ENCODE measurements around the gene CD52. TPM values are rescaled to one million over a fixed set of nuclear protein-coding genes. Genes with fewer than 3 reads are reported as not detected.
A peak's percentile ranks its signal among the peaks of the same experiment; 100 is the strongest.
"Not testable (repeated sequence)": the region's sequence is repeated elsewhere in the genome, so short reads cannot be mapped to it uniquely, and the experiment has no call there.

The CD52 gene
- total RNA-seq, 1 experiment from 2014 or later = 8.3 TPM

GRCh38 chr1:26324550-26324949, 6.8 kb downstream of the CD52 start:
- DNase-seq = no peak
- Histone ChIP-seq H3K36me3 (replicated peaks; ENCODE audit: control insufficient read depth, insufficient read depth, low read length) (peaks cover 20% of the 10 kb centered on the region), H3K27me3 (ENCODE audit: control insufficient read depth, insufficient read depth, low read length) (no peaks in the 10 kb centered on the region), H3K4me3 (ENCODE audit: insufficient read depth, low read depth, low read length) (no peak overlapping the region)

DNA sequence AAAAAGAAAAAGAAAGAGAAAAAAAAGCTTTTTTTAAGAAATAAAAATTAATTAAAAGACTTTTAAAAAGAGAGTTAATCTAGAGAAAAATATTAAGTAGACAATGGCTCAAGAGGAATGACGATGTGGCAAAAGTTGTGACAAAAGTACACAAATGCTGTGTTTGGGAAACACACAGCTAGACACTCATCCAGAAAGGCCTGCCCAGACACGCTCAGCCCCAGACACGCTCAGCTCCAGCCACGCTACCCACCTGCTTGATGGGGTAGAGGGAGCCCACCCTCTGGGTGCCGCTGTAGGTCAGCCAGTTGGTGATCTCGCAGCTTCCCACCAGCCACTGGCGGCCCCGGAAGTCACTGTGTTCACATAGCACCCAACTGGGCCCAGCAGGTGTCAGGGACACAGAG, 10.2 kb downstream of the CD52 start:
- no peak for DNase-seq

DNA sequence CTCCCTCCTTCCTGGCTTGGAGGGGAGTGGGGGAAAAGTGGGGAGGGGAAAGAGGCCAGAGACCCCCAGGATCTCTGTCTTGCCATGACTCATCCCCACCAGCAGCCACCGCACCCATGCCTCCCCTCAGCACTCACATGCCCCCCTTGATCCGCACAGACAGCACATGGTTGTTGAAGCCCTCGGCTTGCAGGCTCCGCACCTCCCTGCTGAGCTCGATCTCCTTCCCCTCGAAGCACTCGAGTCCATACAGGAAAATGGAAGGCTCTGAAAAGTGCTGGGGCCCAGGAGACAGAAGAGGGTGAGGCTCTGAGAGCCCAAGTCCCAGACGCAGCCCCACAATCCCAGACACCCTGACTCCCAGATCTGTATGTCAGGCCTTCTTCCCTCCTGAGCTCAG, 10.8 kb downstream of the CD52 start:
- no peak overlapping the region for H3K4me3 ChIP-seq (ENCODE audit: insufficient read depth, low read depth, low read length)
- H3K36me3 ChIP-seq (replicated peaks; ENCODE audit: control insufficient read depth, insufficient read depth, low read length) = peaks cover 10% of the 10 kb centered on the region
- H3K27me3 ChIP-seq (ENCODE audit: control insufficient read depth, insufficient read depth, low read length) = no peaks in the 10 kb centered on the region
- no peak for DNase-seq

More for the DNA sequence above, 10.2 kb downstream of the CD52 start:
- Histone ChIP-seq H3K4me3 (ENCODE audit: insufficient read depth, low read depth, low read length) (no peak overlapping the region), H3K36me3 (replicated peaks; ENCODE audit: control insufficient read depth, insufficient read depth, low read length) (peaks cover 11% of the 10 kb centered on the region), H3K27me3 (ENCODE audit: control insufficient read depth, insufficient read depth, low read length) (no peaks in the 10 kb centered on the region)

DNA sequence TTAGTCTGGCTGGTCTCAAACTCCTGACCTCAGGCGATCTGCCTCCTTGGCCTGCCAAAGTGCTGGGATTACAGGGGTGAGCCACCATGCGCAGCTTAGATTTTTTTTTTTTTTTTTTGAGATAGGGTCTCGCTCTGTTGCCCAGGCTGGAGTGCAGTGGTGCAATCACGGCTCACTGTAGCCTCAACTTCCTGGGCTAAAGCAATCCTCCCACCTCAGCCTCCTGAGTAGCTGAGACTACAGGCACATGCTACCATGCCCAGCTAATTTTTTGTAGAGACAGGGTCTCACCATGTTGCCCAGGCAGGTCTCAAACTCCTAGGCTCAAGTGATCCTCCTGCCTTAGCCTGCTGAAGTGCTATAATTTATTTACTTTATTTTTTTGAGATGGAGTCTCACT, 11.6 kb downstream of the CD52 start:
- H3K4me3 ChIP-seq (ENCODE audit: insufficient read depth, low read depth, low read length); DNase-seq; H3K27me3 ChIP-seq (ENCODE audit: control insufficient read depth, insufficient read depth, low read length); H3K36me3 ChIP-seq (replicated peaks; ENCODE audit: control insufficient read depth, insufficient read depth, low read length): not testable (repeated sequence)

GRCh38 chr1:26330276-26330675, 12.5 kb downstream of the CD52 start:
- no peaks in the 10 kb centered on the region; the same call in 1 of the 2 replicates for H3K27me3 ChIP-seq (ENCODE audit: control insufficient read depth, insufficient read depth, low read length)
- DNase-seq = no peak
- no peak overlapping the region for H3K4me3 ChIP-seq (ENCODE audit: insufficient read depth, low read depth, low read length)
- H3K36me3 ChIP-seq (replicated peaks; ENCODE audit: control insufficient read depth, insufficient read depth, low read length) = no peaks in the 10 kb centered on the region; the same call in none of the 2 replicates

- H3K4me3 ChIP-seq (ENCODE audit: insufficient read depth, low read depth, low read length); DNase-seq; H3K36me3 ChIP-seq (replicated peaks; ENCODE audit: control insufficient read depth, insufficient read depth, low read length): not testable (repeated sequence)
- H3K27me3 ChIP-seq (ENCODE audit: control insufficient read depth, insufficient read depth, low read length) = peaks cover 11% of the 10 kb centered on the region
Measured at GRCh38 chr1:26333312-26333711, 15.6 kb downstream of the CD52 start.

DNA sequence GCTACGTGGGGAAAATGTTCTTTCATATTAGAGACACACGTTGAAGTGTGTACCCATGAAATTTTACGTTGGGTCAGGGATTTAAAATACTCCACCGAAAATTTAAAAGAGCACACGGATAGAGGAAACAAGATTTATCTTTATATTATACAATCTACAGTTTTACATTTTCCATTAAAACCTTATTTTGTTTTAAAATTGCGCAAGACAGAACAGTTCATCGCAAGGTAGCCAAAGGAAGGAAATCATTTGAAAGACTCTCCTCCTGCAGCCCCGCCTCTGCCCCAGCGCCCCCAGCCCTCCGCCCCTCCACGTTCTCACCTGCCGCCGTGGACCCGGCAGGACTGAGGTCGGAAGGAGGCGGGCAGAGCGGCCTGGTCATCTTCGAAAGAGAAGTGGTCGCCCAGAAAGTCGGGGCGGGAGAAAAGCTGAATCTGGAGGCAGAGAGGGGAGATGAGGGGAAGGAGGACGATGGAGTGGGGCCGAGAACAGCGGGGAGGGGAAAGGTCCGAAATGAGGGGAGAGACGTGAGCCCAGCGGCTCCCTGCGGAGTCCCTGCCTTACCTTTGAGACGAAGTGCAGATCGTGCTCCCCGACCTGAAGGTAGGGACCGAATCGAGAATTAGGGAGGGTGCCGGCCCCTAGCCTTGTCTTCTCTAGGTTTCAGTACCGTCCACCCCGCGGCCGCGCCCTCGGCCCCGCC, 18.2 kb downstream of the CD52 start:
- H3K4me3 ChIP-seq (ENCODE audit: insufficient read depth, low read depth, low read length) = peak overlapping the region; percentile 96
- H3K36me3 ChIP-seq (replicated peaks; ENCODE audit: control insufficient read depth, insufficient read depth, low read length) = no peaks in the 10 kb centered on the region; the same call in 1 of the 2 replicates
- no peak for DNase-seq
- peaks cover 11% of the 10 kb centered on the region for H3K27me3 ChIP-seq (ENCODE audit: control insufficient read depth, insufficient read depth, low read length)

- H3K27me3 ChIP-seq (ENCODE audit: control insufficient read depth, insufficient read depth, low read length) = peaks cover 11% of the 10 kb centered on the region
- H3K36me3 ChIP-seq (replicated peaks; ENCODE audit: control insufficient read depth, insufficient read depth, low read length) = no peaks in the 10 kb centered on the region; the same call in 1 of the 2 replicates
- H3K4me3 ChIP-seq (ENCODE audit: insufficient read depth, low read depth, low read length) = peak overlapping the region; percentile 96
- peak; percentile 99 for DNase-seq
Measured at GRCh38 chr1:26336477-26337205, 18.9 kb downstream of the CD52 start.

DNA sequence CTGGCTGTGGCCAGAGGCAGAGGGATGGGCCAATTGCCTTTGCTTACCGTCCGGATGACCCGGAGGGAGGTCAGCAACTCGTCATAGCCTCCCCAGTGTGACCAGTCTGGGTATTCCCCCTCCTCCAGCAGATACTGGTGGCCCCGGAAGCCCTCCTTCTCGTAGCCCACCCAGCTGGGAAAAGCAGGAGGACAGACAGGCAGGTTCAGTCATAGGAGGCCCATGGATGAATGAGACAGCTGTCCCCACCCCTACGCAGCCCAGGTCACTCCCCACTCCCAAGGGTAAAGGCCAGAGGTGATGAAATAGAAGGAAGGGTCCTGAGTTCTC, 19.4 kb downstream of the CD52 start:
- no peak overlapping the region; the same call in 1 of the 2 replicates for H3K4me3 ChIP-seq (ENCODE audit: insufficient read depth, low read depth, low read length)
- peaks cover 11% of the 10 kb centered on the region for H3K27me3 ChIP-seq (ENCODE audit: control insufficient read depth, insufficient read depth, low read length)
- DNase-seq = no peak
- H3K36me3 ChIP-seq (replicated peaks; ENCODE audit: control insufficient read depth, insufficient read depth, low read length) = no peaks in the 10 kb centered on the region; the same call in 1 of the 2 replicates

GRCh38 chr1:26337625-26338024, 19.9 kb downstream of the CD52 start:
- Histone ChIP-seq H3K36me3 (replicated peaks; ENCODE audit: control insufficient read depth, insufficient read depth, low read length) (no peaks in the 10 kb centered on the region; the same call in 1 of the 2 replicates), H3K4me3 (ENCODE audit: insufficient read depth, low read depth, low read length) (no peak overlapping the region), H3K27me3 (ENCODE audit: control insufficient read depth, insufficient read depth, low read length) (peaks cover 11% of the 10 kb centered on the region)
- DNase-seq = no peak

- H3K4me3 ChIP-seq (ENCODE audit: insufficient read depth, low read depth, low read length) = no peak overlapping the region
- DNase-seq = no peak
- H3K36me3 ChIP-seq (replicated peaks; ENCODE audit: control insufficient read depth, insufficient read depth, low read length) = no peaks in the 10 kb centered on the region; the same call in 1 of the 2 replicates
- H3K27me3 ChIP-seq (ENCODE audit: control insufficient read depth, insufficient read depth, low read length) = peaks cover 11% of the 10 kb centered on the region
Measured at GRCh38 chr1:26338670-26339069, 20.9 kb downstream of the CD52 start.

- Histone ChIP-seq H3K27me3 (ENCODE audit: control insufficient read depth, insufficient read depth, low read length) (peaks cover 11% of the 10 kb centered on the region), H3K4me3 (ENCODE audit: insufficient read depth, low read depth, low read length) (no peak overlapping the region), H3K36me3 (replicated peaks; ENCODE audit: control insufficient read depth, insufficient read depth, low read length) (no peaks in the 10 kb centered on the region; the same call in 1 of the 2 replicates)
- no peak for DNase-seq
Measured at GRCh38 chr1:26340047-26340481, 22.3 kb downstream of the CD52 start.

DNA sequence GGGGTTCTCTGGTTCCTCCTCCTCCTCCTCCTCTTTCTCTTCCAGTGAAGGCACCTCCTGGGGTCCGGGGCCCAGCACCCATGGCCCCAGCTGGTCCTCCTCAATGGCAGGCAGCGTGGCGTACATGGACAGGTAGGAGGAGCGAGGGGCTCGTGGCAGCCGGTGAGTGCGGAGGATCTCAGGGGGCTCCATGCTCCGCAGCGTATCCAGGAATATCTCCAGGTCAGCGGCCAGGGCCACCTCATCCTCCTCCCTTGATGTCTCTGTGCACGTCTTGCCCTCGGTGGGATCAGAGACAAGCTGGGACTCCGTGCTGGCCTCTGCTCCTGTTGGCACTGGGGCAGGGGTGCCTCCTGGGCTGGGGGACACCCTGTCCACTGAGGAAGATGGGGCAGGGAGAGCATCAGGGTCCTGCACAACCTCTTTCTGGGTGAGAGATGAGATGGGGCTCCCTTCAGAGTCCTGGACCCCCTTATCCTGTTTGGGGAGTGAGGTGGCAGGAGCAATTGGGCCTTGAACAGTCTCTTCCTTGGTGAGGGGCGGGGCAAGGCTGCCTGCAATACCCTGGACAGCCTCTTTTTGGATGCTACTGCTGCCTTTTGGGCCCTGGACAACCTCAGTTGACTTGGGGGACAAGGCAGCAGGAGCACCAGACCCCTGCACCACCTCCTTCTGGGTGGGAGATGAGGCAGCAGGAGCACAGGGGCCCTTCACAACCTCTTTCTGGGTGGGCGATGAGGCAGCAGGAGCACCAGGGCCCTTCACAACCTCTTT, 26.6 kb downstream of the CD52 start:
- Histone ChIP-seq H3K27me3 (ENCODE audit: control insufficient read depth, insufficient read depth, low read length) (no peaks in the 10 kb centered on the region), H3K4me3 (ENCODE audit: insufficient read depth, low read depth, low read length) (no peak overlapping the region), H3K36me3 (replicated peaks; ENCODE audit: control insufficient read depth, insufficient read depth, low read length) (no peaks in the 10 kb centered on the region)
- no peak for DNase-seq

DNA sequence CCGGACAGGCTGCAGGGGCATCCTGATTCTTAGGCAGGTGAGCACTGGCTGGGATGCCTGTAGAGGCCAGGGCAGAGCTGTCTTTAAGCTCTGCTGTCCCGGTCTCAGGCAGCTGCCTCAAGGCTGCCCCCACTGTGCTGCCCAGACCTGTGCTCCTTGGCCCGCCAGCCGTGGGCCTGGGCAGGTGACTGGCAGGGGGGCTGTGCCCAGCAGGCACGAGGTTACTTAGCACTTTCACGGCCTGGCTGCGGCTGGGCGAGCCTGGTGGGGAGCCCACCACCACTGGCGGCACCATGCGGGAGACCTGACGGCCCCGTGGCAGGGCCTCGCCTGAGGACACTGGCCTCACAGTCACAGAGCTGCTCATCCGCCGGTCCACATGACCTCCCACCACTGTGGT, 28.0 kb downstream of the CD52 start:
- no peak overlapping the region for H3K4me3 ChIP-seq (ENCODE audit: insufficient read depth, low read depth, low read length)
- H3K36me3 ChIP-seq (replicated peaks; ENCODE audit: control insufficient read depth, insufficient read depth, low read length) = no peaks in the 10 kb centered on the region
- H3K27me3 ChIP-seq (ENCODE audit: control insufficient read depth, insufficient read depth, low read length) = no peaks in the 10 kb centered on the region
- peak; percentile 46 for DNase-seq

All from H7 (cell line).